GM23248 (cell line): ENCODE results near the gene PTPRK. TPM values are rescaled to one million over a fixed set of nuclear protein-coding genes. Genes with fewer than 3 reads are reported as not detected.

Source experiments
- DNase-seq: peaks from one replicate; pipeline ENCODE4 v3.0.0-alpha.2; 2015
- H2AFZ ChIP-seq: fragments of 200-600 bp; sonication (generic); 2 replicates; pipeline ENCODE4 v1.6.1; 2016; ENCODE audit warnings: antibody characterized with exemption
- H3F3A ChIP-seq: fragments of 200-600 bp; sonication (generic); 2 replicates; pipeline ENCODE4 v1.6.1; 2016; ENCODE audit warnings: mild to moderate bottlenecking, antibody characterized with exemption, mixed run types; ENCODE audit not compliant: insufficient read depth
- H3K27ac ChIP-seq: fragments of 200-600 bp; sonication (generic); 2 replicates; pipeline ENCODE4 v1.5.1; 2016; ENCODE audit warnings: mild to moderate bottlenecking
- H3K27me3 ChIP-seq: fragments of 200-600 bp; sonication (generic); replicated peaks from 2 replicates; pipeline ENCODE4 v1.6.1; 2016; ENCODE audit warnings: mild to moderate bottlenecking; ENCODE audit not compliant: insufficient read depth
- H3K36me3 ChIP-seq: fragments of 200-600 bp; sonication (generic); 2 replicates; pipeline ENCODE4 v1.6.1; 2016; ENCODE audit warnings: low read depth, mild to moderate bottlenecking
- H3K4me1 ChIP-seq: fragments of 200-600 bp; sonication (generic); 2 replicates; pipeline ENCODE4 v1.6.1; 2016; ENCODE audit warnings: mild to moderate bottlenecking; ENCODE audit not compliant: insufficient read depth
- H3K4me2 ChIP-seq: fragments of 200-600 bp; sonication (generic); one replicate; pipeline ENCODE4 v1.6.1; 2016; ENCODE audit warnings: mild to moderate bottlenecking; ENCODE audit not compliant: unreplicated experiment
- H3K4me3 ChIP-seq: fragments of 200-600 bp; sonication (generic); 2 replicates; pipeline ENCODE4 v1.5.1; 2016; ENCODE audit warnings: mild to moderate bottlenecking
- H3K79me2 ChIP-seq: fragments of 200-600 bp; sonication (generic); 2 replicates; pipeline ENCODE4 v1.6.1; 2016; ENCODE audit warnings: mild to moderate bottlenecking; ENCODE audit not compliant: insufficient read depth
- H3K9ac ChIP-seq: fragments of 200-600 bp; sonication (generic); 2 replicates; pipeline ENCODE4 v1.6.1; 2016; ENCODE audit warnings: mild to moderate bottlenecking
- H3K9me2 ChIP-seq: fragments of 200-600 bp; sonication (generic); 2 replicates; pipeline ENCODE4 v1.6.1; 2016; ENCODE audit warnings: mixed run types, mild to moderate bottlenecking, moderate library complexity; ENCODE audit not compliant: insufficient read depth
- H3K9me3 ChIP-seq: fragments of 200-600 bp; sonication (generic); one replicate; pipeline ENCODE4 v1.6.1; 2017; ENCODE audit warnings: low read depth
- H4K20me1 ChIP-seq: fragments of 200-600 bp; sonication (generic); 2 replicates; pipeline ENCODE4 v1.6.0; 2016; ENCODE audit not compliant: insufficient read depth
- EZH2 ChIP-seq: fragments of 200-600 bp; sonication (generic); IDR thresholded peaks from 2 replicates; pipeline ENCODE4 v1.6.1; 2018; ENCODE audit warnings: antibody characterized with exemption, mild to moderate bottlenecking; ENCODE audit not compliant: insufficient read depth, poor library complexity, severe bottlenecking
- EZH2phosphoT487 ChIP-seq: fragments of 200-600 bp; sonication (generic); IDR thresholded peaks from 2 replicates; pipeline ENCODE4 v1.6.1; 2018; ENCODE audit warnings: antibody characterized with exemption, moderate library complexity, mild to moderate bottlenecking, low read depth; ENCODE audit not compliant: insufficient read depth
- WGBS, 2 experiments: methylation state at CpG; one replicate each; pipeline ENCODE4 v1.1.6; 2015 to 2017; ENCODE audit warnings: low lambda C conversion rate in 2 of 2, low coverage in 1 of 2; ENCODE audit errors: missing lambda C conversion rate in 2 of 2; 5-methylcytosine and 5-hydroxymethylcytosine counted together
- in situ Hi-C: fragments of 300-500 bp; cut with MboI; formaldehyde crosslinking; loops from 2 replicates; pipeline ENCODE4 v1.15.0; 2020
- polyA plus RNA-seq: library from polyadenylated mRNA; unstranded; fragments of >200 nt; fragmentation: Nextera tagmentation; extraction: Ambion mirVana; gene quantifications from 2 replicates; pipeline ENCODE4 v1.2.1, GENCODE V29; 2016
- total RNA-seq: library from RNA; depleted of rRNA; stranded (reverse); fragments of >200 nt; shearing (Covaris generic); gene quantifications from 2 replicates; pipeline ENCODE4 v1.2.3, GENCODE V29; 2014

Gene PTPRK
- total and polyA plus RNA-seq, 2 experiments from 2014 or later, result 22.3 to 34.5 TPM

DNA sequence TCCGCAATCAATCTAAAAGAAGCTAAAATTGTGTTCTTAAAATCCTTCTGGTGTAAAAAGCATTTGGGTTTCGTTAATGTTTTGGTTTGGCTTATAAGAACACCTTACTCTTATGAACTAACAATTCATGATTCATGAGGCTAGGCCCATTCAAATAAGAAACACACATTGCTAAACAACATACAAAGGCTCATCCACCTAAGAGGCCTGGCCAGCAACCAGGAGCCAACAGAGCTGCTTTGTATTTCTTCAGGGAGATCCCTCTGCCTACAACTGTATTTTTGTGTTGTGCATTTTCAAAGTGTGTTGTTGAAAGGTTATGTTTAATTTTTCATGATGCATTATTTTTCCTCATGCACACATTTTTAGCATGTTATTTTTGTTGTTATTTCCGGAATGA lies 98.6 kb downstream of the PTPRK start:
- Histone ChIP-seq H3K9me3 (no peaks in the 10 kb centered on the region), H2AFZ (no peak overlapping the region), H3K27ac (no peak overlapping the region), H3K27me3 (no peaks in the 10 kb centered on the region), H3K9ac (no peak overlapping the region), H3K4me2 (no peak overlapping the region), H3K4me3 (no peak overlapping the region), H3F3A (no peaks in the 10 kb centered on the region), H3K9me2 (no peaks in the 10 kb centered on the region), H3K79me2 (0 out of 2 replicates have a peak, but pooled peaks cover 13% of the 10 kb centered on the region), H4K20me1 (0 out of 2 replicates have a peak, but pooled peaks cover 4% of the 10 kb centered on the region), H3K36me3 (no peaks in the 10 kb centered on the region), H3K4me1 (no peaks in the 10 kb centered on the region)
- TF ChIP-seq EZH2phosphoT487 (no peak), EZH2 (no peak)
- in situ Hi-C loops, result no loop called here
- WGBS, 2 experiments, result 99 to 100% methylated on average over 3 of the region's 3 CpGs
- no peak for DNase-seq

DNA sequence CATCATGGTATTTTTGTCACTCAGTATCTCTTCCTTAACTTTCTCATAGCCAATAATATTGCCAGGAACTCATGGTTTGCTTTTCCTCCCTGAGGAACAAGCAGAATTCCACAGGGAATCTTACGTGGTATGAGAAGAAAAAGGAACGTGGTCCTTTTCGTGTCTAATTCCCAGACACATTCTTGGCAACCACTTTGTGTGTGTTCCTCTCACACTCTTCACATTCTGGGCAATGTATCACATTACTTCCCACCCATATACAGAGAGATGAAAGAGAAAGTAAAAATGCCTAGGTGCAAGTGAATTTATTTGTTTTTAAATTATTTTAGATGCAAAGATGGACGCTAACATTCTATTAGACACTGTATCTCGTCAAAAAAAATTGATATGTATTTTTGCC lies 102.7 kb downstream of the PTPRK start:
- Histone ChIP-seq H3K36me3 (no peaks in the 10 kb centered on the region), H4K20me1 (0 out of 2 replicates have a peak, but pooled peaks cover 4% of the 10 kb centered on the region), H3K79me2 (0 out of 2 replicates have a peak, but pooled peaks cover 13% of the 10 kb centered on the region), H3K9me2 (no peaks in the 10 kb centered on the region), H3K9ac (no peak overlapping the region), H3K9me3 (no peaks in the 10 kb centered on the region), H3K27me3 (no peaks in the 10 kb centered on the region), H3K27ac (no peak overlapping the region), H3K4me2 (no peak overlapping the region), H3K4me3 (no peak overlapping the region), H3K4me1 (no peaks in the 10 kb centered on the region), H2AFZ (no peak overlapping the region), H3F3A (no peaks in the 10 kb centered on the region)
- no peak for DNase-seq
- WGBS, 2 experiments, result 98 to 99% methylated on average over 5 of the region's 5 CpGs
- in situ Hi-C loops, result no loop called here
- TF ChIP-seq EZH2, result no peak
- no peak for TF ChIP-seq EZH2phosphoT487

DNA sequence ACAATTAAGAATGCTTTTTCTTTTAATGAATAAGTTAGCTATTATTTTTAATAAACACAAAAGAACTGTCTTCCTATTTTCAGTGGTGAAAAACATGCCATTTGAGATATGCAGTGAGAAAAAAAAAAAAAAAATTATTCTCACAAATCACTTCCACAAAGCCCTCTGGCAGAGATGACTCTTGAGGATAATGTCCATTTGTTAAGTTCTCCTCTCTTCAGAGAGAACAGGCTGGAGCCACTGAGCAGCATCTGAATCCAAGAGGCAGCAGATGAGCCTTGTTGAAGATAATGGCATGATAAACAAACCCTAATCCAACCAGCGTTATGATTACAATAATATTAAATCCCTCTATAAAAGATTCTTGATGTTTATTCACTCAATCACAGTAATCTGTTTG lies 105.0 kb downstream of the PTPRK start:
- Histone ChIP-seq H4K20me1 (0 out of 2 replicates have a peak, but pooled peaks cover 4% of the 10 kb centered on the region), H3K36me3 (no peaks in the 10 kb centered on the region), H3F3A (no peaks in the 10 kb centered on the region), H3K27ac (no peak overlapping the region), H3K4me1 (no peaks in the 10 kb centered on the region), H3K9me2 (no peaks in the 10 kb centered on the region), H3K4me2 (no peak overlapping the region), H3K9me3 (no peaks in the 10 kb centered on the region), H3K79me2 (0 out of 2 replicates have a peak, but pooled peaks cover 8% of the 10 kb centered on the region), H3K4me3 (no peak overlapping the region), H2AFZ (no peak overlapping the region), H3K9ac (no peak overlapping the region), H3K27me3 (no peaks in the 10 kb centered on the region)
- no peak for DNase-seq
- no peak for TF ChIP-seq EZH2phosphoT487
- no peak for TF ChIP-seq EZH2
- WGBS, 2 experiments, result 95 to 100% methylated on average over 1 of the region's 1 CpG
- in situ Hi-C loops, result no loop called here

DNA sequence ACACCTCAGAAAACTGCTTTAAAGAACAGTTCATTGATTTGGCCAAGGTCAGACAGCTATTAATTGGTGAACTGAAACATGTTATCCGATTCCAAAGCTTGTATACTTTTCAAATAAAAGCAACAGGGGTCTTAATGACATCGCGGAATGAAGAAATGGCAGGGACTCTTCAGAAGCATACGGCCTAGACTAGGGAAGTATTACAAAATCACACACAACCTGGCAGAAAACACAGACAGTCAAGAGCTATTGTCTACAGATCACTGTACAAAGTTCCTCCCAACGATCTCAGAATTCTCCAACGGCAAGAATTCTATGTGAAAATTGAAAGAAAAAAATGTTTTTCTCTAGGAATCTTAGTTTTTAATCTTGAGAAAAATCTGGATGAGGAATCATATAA lies 105.5 kb downstream of the PTPRK start:
- H3K9me3 ChIP-seq, result no peaks in the 10 kb centered on the region
- WGBS, 2 experiments, result 91 to 94% methylated on average over 6 of the region's 6 CpGs
- no peaks in the 10 kb centered on the region for H3K9me2 ChIP-seq
- H3K79me2 ChIP-seq, result 0 out of 2 replicates have a peak, but pooled peaks cover 8% of the 10 kb centered on the region
- no peaks in the 10 kb centered on the region for H3F3A ChIP-seq
- in situ Hi-C loops, result no loop called here
- no peaks in the 10 kb centered on the region for H3K4me1 ChIP-seq
- TF ChIP-seq EZH2phosphoT487 (no peak), EZH2 (no peak)
- H2AFZ ChIP-seq, result no peak overlapping the region
- no peak overlapping the region for H3K9ac ChIP-seq
- H3K27ac ChIP-seq, result no peak overlapping the region
- no peaks in the 10 kb centered on the region for H3K36me3 ChIP-seq
- DNase-seq, result no peak
- H3K4me2 ChIP-seq, result no peak overlapping the region
- no peaks in the 10 kb centered on the region for H3K27me3 ChIP-seq
- H4K20me1 ChIP-seq, result 0 out of 2 replicates have a peak, but pooled peaks cover 4% of the 10 kb centered on the region
- H3K4me3 ChIP-seq, result no peak overlapping the region

DNA sequence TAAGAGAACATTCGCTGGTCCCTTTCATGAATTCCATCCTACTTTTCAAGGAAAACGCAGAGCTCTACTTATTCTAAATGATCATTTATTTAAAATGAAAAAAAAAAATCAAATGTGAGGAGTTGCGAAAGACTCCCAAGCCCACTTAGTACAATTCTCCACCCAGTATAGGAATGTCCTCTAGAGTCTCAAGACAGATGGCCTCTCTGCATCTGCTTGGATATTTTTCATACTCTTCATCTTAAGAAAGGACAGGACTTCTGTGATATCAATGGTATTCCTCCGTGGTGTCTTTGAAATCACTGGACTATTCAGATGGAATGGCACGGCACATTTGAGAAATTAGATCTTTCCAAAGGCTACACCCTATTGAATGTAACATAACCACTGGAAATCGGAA lies 107.1 kb downstream of the PTPRK start:
- H3K9ac ChIP-seq, result no peak overlapping the region
- no peak overlapping the region for H3K4me3 ChIP-seq
- no peak for DNase-seq
- H3K4me1 ChIP-seq, result no peaks in the 10 kb centered on the region
- no peak overlapping the region for H3K27ac ChIP-seq
- H3K79me2 ChIP-seq, result 0 out of 2 replicates have a peak, but pooled peaks cover 8% of the 10 kb centered on the region
- H2AFZ ChIP-seq, result no peak overlapping the region
- H3K9me3 ChIP-seq, result no peaks in the 10 kb centered on the region
- in situ Hi-C loops, result no loop called here
- H3K4me2 ChIP-seq, result no peak overlapping the region
- H3K27me3 ChIP-seq, result no peaks in the 10 kb centered on the region
- 0 out of 2 replicates have a peak, but pooled peaks cover 4% of the 10 kb centered on the region for H4K20me1 ChIP-seq
- no peaks in the 10 kb centered on the region for H3K36me3 ChIP-seq
- no peaks in the 10 kb centered on the region for H3F3A ChIP-seq
- TF ChIP-seq EZH2phosphoT487 (no peak), EZH2 (no peak)
- 97 to 98% methylated on average over 6 of the region's 6 CpGs for WGBS, 2 experiments
- no peaks in the 10 kb centered on the region for H3K9me2 ChIP-seq
